Measurements from ENCODE around the gene SCRN3. TPM values are rescaled to one million over a fixed set of nuclear protein-coding genes. Genes with fewer than 3 reads are reported as not detected.

The SCRN3 gene
- total and polyA plus RNA-seq, 2 experiments from 2014 or later: 8.1 to 12.3 TPM

GRCh38 chr2:174444761-174445160 lies 49.2 kb downstream of the SCRN3 start (continued):
- no peak for TF ChIP-seq ETS1 (IDR thresholded peaks at IDR 0.05)

- Mint-ChIP-seq H3K4me3 (no peak overlapping the region), H3K27me3 (ENCODE audit: insufficient read depth, low read depth, poor library complexity) (peaks cover 4% of the 10 kb centered on the region), H3K36me3 (ENCODE audit: low read depth) (no peaks in the 10 kb centered on the region), H3K9me3 (no peaks in the 10 kb centered on the region), H3K27ac (no peak overlapping the region), H3K4me1 (peaks cover 10% of the 10 kb centered on the region)
- no peaks in the 10 kb centered on the region for H3K9me2 ChIP-seq (ENCODE audit: insufficient read depth)
- no peak overlapping the region for H3K27ac ChIP-seq (ENCODE audit: low read depth)
- no peaks in the 10 kb centered on the region for H3K79me2 ChIP-seq (replicated peaks; ENCODE audit: insufficient read depth)
- no peaks in the 10 kb centered on the region for H3F3A ChIP-seq (replicated peaks; ENCODE audit: low read depth)
- no peak overlapping the region for H3K4me2 ChIP-seq
- ATAC-seq (no peak), DNase-seq (ENCODE audit: low spot score) (no peak)
- H4K20me1 ChIP-seq (replicated peaks; ENCODE audit: insufficient read depth): no peaks in the 10 kb centered on the region
- H3K4me1 ChIP-seq (ENCODE audit: insufficient read depth): no peaks in the 10 kb centered on the region
- no peaks in the 10 kb centered on the region for H3K36me3 ChIP-seq (ENCODE audit: insufficient read depth)
- H2AFZ ChIP-seq: no peak overlapping the region
- no peaks in the 10 kb centered on the region for H3K27me3 ChIP-seq (ENCODE audit: insufficient read depth)
- H3K4me3 ChIP-seq: no peak overlapping the region
- TF ChIP-seq CREB1 (CRISPR knock-in tag; IDR thresholded peaks at IDR 0.05; ENCODE audit: low read depth) (no peak), POLR2AphosphoS5 (IDR thresholded peaks at IDR 0.05; ENCODE audit: low read depth) (no peak), ETS1 (IDR thresholded peaks at IDR 0.05) (no peak), EZH2phosphoT487 (IDR thresholded peaks at IDR 0.05; ENCODE audit: unreplicated experiment) (no peak), JUNB (IDR thresholded peaks at IDR 0.05; ENCODE audit: unreplicated experiment) (no peak), STAT1 (IDR thresholded peaks at IDR 0.05; ENCODE audit: unreplicated experiment) (no peak), ZNF331 (CRISPR knock-in tag; IDR thresholded peaks at IDR 0.05; ENCODE audit: low read depth) (no peak), ZNF462 (CRISPR knock-in tag; IDR thresholded peaks at IDR 0.05) (no peak), NANOG (IDR thresholded peaks at IDR 0.05; ENCODE audit: borderline replicate concordance) (no peak), CTCF (conservative IDR thresholded peaks at IDR 0.05; ENCODE audit: low read depth in 2 of 2) (no peak), ZNF114 (CRISPR knock-in tag; IDR thresholded peaks at IDR 0.05) (no peak)
- TF ChIP-seq, protein P1, sequence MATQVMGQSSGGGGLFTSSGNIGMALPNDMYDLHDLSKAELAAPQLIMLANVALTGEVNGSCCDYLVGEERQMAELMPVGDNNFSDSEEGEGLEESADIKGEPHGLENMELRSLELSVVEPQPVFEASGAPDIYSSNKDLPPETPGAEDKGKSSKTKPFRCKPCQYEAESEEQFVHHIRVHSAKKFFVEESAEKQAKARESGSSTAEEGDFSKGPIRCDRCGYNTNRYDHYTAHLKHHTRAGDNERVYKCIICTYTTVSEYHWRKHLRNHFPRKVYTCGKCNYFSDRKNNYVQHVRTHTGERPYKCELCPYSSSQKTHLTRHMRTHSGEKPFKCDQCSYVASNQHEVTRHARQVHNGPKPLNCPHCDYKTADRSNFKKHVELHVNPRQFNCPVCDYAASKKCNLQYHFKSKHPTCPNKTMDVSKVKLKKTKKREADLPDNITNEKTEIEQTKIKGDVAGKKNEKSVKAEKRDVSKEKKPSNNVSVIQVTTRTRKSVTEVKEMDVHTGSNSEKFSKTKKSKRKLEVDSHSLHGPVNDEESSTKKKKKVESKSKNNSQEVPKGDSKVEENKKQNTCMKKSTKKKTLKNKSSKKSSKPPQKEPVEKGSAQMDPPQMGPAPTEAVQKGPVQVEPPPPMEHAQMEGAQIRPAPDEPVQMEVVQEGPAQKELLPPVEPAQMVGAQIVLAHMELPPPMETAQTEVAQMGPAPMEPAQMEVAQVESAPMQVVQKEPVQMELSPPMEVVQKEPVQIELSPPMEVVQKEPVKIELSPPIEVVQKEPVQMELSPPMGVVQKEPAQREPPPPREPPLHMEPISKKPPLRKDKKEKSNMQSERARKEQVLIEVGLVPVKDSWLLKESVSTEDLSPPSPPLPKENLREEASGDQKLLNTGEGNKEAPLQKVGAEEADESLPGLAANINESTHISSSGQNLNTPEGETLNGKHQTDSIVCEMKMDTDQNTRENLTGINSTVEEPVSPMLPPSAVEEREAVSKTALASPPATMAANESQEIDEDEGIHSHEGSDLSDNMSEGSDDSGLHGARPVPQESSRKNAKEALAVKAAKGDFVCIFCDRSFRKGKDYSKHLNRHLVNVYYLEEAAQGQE (IDR thresholded peaks at IDR 0.05; ENCODE audit: unreplicated experiment): no peak
Observed at GRCh38 chr2:174445248-174445647, 49.7 kb downstream of the SCRN3 start.
